GM19397 (cell line): ENCODE measurements around the gene CAPN10.

Experiments used
- ATAC-seq: cut with Tn5 transposase; IDR thresholded peaks from one replicate; pipeline ENCODE4 v1.9.1; 2021; ENCODE audit warnings: mild to moderate bottlenecking, moderate library complexity; ENCODE audit not compliant: unreplicated experiment

The CAPN10 gene

DNA sequence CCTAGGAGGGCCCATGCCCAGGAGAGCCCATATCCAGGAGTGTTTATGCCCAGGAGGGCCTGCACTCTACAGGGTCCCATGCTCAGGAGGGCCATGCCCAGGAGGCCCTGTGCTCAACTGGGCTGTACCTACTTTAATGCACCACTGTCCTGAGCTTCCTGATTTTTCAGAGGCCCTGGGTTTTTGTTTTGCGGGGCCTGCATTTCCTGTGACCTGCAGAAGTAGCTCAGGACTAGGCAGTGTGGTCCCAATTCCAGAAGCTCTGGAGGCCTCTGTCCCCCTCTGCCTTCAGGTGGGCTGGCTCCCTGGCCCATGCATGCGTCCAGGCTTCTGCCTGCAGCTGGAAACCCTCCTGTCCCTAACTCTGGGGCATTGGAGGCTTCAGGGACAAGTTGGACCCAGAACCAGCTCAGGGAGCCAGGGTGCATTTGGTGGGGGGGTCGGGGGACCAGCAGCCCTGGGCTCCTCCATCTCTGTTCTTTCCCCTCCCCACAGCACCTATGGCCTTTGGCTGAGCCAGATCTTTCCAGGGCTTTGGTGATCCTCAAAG is 49.5 kb downstream of the CAPN10 start:
- ATAC-seq = no peak

DNA sequence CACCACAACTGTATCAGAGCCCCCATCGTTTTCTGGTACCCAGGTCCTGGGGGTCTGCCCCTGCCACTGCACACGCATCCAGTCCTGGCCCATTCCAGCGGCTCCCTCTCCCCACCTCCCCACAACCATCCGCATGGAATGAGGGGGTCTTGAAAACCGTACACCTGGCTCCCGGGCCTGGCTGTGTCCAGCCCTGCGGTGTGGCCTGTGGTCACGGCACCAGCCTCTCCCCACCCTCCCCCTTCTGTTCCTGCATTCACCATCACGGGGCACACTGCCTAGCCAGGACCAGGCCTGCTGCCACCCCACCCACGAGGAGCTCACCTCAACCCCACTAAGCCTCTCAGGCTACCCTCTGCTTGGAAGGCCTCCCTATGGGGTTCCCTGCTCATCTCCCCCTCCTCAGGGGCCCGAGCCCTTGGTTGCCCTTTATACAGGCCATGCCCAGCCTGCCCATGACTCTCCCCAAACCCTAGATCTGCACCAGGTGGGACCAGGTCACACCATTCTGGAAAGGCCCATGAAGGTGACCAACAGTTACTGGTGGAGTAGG is 50.1 kb downstream of the CAPN10 start:
- ATAC-seq = no peak

DNA sequence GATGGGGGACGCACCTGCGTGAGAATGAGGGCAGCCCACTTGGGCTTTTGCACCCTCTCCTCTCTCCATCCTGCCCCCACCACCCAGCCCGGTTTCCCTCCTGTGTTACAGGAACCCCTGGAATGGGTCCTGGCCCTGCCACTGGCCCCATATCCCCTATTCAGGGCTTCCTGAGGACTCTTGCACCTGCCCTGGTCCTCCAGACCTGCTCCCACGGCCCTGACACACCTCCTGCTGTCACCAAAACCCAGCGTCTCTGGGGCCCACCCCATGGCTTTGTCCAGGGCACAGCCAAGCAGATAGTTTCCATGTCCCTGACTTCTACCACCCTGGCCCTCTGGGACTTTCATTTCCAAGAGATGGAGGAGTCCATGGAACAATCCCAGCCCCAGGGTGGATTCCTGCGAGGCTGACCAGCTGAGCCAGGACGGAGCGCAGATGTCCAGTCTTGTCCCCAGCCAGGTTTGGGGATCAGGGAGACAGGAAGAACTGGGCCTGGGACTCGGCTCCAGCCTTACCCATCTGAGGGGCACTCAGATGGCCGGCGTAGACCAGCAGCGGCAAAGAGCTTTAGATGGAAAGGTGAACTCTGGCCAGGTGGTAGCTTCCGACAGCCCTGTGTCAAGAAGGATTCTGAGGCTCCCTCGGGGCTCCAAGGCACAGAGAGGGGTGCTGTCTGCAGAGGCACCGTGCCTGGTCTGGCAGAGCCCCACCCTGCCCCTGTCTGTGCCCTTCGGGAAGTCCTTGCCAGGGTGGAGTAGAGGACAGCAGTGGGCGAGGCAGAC is 50.8 kb downstream of the CAPN10 start:
- no peak for ATAC-seq

DNA sequence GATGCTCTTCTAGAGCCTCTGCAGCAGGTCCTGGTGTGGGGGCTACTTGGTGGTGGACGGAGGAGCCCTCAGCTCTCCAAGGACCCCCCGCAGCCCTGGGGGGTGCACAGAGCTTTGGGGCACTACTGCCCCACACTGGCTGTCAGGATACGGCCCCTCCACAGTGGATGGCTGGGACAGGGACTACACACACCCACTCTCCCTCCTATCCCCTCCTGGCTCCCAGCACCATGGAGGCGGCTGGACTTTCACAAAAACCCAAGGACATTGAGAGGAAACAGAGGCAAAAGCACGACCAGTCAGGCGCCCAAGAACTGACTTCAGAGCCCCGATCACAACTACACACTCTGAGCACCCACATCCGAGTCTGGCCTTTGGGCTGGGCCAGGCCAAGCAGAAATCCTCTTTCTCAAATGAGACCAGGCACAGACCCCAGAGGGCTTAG is 51.4 kb downstream of the CAPN10 start:
- ATAC-seq = no peak

DNA sequence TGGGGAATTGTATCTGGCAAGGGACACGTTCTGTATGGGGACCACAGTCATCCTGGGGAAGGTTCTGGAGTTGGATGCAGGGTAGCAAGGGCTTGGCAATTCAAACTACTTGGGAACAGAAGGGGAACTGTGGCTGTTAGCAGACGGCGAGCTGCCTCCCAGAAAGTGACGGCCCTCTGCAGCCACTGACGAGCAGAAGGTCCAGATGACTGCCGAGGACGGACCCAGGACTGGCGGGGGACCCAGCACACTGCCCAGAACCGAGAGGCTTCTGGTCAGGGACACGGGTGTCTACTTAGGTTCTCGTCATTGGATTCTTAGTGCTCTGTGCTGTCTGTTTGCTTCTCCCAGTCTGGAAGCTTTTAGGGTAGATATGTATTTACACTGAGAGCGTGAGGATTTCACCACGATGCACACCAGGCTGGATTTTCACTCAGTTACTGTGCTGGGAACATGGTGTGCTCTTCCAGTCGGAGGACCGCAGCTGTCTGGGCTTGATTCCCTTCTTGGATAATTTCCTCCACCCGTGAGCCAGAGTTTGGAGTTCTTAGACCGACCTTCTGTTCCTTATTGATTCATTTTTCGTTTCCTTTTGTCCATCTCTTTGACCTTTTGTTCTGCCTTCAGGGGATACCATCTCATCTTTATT is 52.1 kb downstream of the CAPN10 start:
- no peak for ATAC-seq

DNA sequence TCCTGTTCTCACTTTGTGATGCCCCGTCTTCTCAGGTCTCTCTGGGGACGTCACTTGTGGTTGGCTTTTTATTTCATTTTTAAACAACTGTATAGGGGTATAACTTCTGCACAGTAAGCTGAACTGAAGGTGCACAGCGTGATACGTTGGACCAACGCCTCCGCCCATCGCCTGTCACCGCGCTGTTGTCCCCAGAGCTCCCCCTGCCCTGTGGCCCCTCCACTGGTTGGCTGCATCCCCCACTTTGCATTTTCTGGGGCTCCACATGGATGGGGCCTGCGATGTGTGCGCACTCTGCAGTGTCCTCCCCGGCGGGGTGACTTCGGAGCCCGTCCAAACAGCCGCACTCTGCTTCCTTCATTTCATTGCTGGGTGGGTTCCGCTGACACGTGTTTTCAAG is 53.0 kb downstream of the CAPN10 start:
- ATAC-seq = no peak

DNA sequence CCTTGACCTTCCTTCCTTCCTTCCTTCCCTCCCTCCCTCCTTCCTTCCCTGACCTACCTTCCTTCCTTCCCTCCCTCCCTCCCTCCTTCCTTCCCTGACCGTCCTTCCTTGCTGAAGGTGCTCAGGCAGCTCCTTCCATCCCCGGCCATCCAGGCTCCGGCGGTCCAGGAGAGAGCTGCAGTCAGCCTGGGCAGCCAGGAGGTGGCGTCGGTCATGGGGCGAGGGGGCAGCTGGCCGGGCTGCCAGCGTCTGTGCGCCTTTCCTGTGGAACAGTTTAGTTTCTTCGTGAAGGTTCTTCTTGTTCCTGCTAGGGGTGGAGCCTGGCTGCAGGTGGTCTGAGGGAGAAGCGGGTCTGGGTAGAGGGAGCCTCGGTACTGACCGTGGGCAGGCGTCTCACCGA is 54.4 kb downstream of the CAPN10 start:
- no peak for ATAC-seq

DNA sequence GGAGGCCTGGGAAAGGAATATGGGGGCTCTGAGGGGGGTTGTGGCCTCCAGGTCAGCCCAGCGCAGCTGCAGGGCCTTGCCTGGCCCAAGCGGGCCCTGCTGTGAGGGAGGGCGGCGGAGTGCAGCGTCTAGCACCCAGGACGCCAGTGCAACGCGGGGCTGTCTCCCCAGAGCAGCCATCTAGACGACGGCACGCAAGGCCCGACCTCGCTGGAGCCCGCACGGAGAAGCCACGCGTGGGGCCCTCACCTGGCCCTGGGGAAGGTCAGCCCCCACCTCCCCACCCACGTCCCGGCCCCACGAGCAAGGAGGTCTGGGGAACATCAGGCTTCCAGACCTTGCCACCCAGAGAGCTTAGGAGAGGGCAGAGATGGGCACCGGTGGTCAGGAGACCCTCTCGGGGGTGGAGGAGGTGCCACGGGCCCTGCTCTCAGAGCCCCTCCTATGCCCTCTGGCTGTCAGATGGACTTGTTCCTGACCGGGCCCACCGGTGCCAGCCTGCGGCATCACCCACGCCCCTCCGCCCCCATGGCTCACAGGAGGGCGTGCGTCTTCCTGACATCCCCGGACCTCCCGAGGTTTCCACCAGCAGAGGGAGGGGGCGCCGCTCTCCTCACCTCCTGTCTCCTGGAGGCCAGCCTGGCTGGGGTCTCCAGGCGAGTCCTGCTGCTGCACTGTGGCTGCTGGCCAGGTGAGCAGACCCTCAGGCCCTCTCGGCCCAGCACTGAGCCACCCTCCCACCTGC is 55.7 kb downstream of the CAPN10 start:
- ATAC-seq = no peak

DNA sequence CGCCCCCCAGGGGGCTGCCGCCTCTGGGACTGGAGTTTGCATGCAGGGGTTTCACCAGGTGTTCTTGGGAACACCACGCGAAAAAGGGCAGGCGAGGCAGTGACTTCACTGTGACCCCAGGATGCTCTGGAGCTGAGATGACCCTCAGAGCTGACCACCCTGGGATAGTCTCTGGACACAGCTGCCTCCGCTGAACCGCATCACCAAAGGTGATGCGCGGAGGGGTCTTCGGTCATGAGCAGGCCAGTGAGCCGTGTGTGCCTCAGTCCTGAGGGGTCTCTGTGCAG is 56.2 kb downstream of the CAPN10 start:
- ATAC-seq = no peak

DNA sequence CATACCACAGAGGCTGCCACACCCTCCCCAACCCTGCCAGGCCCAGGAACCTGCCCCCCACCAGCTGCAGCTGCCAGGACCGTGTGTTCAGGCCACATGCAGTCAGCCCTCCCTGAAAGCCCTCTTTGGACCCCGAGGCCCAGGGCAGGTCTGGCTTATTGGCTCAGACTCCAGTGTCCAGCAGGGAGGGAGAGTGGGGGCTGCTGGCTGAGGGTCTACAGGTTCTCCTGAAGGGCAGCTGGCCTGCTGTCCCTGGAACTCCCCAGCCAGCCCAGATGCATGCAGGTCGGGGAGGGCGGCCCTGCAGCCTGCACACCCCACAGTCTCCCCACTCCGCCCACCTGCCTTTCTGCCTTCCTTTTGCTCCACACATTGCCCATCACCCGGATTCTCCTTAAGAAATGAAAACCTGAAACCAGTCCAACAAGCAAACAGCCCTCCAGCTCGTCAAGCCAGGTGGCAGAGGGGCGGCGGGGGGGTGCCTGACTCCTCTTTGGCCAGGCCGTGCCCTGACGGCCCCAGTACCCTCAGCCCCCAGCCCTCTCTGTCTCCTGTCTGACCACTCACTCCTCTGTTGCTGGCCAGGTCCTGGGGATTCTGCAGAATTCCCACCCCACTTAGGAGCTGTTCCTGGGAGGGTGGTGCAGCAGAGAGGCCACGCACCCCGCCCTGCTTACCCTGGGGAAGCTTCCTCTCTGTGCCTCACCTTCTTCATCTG is 56.7 kb downstream of the CAPN10 start:
- ATAC-seq = no peak

DNA sequence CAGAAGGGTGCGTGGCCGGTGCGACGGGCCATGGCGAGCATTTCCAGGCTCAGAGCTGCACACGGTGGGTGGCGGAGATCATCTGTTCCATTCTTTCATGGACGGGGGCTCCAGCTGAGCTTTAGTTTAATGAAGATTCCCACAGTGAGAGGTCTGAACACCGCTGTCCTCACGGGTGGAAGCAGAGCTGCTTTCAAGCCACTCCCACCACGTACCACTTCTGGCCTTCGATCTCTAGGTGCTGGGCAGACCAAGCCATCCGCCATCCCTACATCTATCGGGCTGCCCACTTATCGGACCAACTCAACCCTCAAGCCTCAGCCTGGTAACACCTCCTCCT is 57.2 kb downstream of the CAPN10 start:
- ATAC-seq = no peak

DNA sequence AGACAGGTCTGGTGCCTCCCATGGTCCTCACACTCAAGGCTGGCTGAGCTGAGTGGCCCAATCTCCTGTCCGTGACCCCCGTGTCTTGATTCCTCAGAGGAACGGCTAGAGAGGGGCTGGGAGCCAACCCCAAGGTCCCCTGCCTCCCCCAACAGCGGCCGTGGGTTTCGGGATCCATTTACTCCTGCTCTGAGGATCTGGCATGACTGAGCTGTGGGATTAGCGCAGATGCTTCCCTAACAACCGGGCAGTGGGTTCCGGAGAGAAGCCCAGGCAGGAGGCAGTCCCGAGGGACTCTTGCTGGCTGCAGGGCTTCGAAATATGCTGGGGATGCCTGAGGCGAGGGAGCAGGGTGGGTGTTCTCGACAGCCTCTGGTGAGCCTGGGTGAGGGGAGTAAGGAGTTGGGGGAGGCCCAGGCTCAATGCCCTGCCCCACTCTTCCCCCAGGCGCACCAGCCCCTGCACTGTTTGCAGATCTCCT is 57.7 kb downstream of the CAPN10 start:
- no peak for ATAC-seq

DNA sequence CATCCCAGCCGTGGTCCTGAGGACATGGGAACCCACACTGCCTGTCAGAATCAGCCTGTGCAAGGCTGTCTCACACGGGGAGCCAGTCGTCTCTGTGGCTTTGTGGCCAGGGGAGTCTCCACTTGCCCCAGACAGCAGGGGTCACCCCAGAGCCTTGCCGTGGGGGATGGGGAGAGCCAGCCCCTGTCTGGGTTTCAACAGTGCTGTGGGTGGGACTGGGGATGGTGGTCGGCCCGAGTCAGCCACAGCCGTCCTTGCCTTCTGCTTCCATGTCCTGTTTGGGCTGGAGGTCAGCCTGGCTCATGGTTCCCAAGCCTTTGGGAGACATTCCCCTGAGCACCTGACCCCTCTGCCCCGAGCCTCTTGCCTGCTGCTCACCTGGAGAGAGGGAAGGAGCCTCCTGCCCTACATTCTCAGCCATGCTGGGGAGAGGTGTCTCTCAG is 58.3 kb downstream of the CAPN10 start:
- ATAC-seq = no peak

DNA sequence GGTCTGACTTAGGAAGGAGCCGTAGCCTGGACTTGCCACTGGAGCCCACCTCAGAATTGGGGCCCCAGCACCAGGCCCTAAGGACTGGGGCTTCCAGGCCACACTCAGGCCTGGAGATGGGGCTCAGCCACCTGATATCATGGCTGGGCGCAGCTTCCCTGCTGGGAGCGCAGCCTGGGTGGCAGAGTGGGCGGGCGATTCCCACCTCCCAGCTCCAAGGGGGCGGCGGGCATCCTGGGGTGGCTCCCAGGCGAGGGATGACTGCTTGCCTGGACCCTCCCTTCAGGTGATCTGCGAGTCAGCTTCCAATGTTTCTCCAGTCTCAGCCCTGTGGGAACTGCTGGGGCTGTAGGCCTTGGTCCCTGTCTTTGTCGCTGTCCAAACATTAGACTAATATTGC is 58.8 kb downstream of the CAPN10 start:
- ATAC-seq = no peak

DNA sequence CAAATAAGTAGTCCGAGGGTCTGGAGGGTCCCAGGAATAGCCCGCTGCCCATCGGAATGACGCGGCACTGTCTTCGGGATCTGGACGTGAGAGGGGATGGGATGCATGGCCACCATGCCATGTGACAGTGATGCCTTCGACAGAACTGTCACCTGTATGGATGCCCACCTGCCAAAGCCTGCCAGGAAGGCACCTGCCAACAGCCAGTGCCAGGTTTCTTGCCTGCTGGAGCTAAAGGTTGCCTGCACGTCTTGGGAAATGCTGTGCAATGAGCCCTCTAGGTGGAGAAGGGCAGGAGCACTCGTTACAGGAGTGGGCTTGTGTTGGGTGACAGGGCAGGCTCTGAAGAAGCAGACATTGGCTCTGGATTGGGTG is 59.3 kb downstream of the CAPN10 start:
- ATAC-seq = no peak

DNA sequence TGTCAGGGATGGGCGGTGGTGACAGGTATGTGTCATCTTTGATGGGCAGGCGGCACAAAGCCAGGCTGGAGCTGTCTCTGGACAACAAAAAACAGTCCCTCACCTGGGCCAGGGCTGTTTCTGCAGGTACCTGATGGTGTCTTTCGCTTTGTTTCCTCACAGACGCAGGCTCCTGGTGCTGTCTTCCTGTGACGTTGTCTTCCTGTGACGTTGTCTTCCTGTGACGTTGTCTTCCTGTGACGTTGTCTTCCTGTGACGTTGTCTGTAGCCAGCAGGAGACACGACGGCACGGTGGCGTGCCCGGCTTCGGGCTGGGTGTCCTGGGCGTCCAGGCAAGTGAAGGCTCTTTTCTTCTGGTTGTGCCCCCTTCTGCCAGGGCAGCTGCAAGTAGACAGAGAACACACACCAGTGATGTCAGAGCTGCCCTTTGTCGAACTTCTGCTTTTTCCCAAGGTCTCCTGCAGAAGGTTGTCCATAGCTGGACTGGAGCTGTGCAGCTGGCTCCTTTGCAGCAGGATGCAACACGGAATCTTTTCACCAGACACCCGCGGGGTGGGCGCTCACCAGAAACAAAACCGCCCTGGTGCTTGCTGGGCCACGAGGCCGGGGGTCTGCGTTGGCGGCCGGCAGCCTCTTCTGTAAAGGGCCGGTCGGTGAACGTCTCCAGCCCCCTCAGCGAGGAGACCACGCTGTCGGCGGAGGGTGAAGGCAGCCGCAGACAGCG is 59.8 kb downstream of the CAPN10 start:
- ATAC-seq = no peak

DNA sequence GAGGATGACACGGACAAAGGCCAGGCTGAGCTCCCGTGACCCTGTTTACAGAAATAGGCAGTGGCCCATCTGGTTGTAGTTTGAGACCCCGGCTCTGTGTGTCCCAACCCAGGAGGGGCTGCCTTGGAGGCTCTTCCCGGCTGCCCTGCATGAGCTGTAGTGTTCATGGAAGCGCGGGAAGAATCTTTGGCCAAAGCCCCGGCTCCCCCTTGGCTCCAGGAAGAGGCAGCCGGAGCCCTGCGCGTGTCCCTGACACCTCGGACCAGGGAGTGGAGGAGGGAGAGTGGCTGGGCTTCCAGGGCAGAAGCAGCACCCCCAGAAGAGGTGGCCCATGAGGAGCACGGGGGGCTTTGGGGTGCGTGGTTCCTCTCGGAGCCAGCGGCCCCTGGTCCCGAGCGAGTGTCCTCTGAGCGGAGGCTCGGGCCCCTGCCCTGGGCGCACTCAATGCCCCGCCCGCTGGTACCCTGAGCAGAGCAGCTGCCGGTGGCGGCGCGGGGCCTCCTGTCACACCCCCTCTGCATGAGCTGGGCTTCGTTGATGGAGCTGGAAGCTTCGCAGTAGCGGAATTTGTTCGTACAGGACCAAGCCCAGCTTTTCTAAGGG is 60.5 kb downstream of the CAPN10 start:
- ATAC-seq = no peak

DNA sequence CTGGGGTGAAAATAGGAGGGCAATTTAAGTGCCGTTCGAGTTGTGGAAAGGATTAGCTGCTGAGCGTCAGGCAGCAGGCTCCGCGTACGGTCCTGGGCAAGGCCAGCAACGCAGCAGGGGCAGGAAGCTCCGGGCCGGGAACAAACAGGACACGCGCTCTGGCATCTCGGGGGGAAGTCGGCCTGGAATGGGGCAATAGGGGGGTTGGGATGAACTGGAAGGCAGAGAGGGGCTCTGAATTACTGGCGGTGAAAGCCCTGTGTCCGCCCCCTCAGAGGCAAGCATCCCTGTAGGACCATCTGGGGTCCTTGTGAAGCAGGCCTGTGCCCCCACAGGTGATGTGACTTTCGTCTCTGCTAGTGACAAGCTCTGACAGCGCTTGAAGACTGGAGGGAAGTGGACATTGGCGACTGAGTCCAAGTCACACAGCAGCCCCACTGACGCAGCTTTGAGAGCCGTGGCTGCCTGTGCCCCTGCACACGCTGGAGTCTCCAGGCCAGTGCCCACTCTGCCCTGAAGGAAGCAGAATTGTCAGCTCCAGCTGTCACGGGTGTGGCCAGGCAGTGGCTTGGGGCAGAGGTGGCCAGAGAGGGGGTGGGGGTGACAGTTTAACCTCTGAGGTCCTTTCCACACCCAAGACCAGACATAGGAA is 61.1 kb downstream of the CAPN10 start:
- ATAC-seq = no peak

DNA sequence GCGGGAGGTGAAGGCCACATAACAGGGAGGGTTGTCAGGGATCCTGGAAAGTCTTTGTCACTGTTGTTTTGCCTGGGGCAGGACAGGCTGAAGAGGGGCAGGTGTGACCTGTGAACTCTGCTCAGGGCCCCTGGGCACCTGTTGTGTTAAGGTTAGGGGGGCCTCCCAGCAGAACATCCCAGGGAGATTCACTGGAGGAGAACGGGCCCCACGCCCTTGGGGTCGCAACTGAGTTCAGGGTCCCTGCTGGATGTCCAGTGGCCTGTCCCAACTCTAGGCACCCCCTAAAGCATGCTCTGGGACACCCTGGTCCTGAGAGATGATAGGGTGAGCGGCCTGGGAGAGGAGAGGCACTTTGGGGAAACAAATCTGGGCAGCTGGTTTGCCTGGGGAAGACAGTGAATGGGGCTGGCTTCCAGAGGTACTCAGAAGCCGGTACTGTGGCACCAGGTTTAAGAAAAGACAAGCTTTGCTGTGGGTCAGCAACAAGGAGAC is 61.7 kb downstream of the CAPN10 start:
- ATAC-seq = no peak
